Activated effector memory CD4-positive, alpha-beta T cell treated with anti-CD3 and anti-CD28 coated beads, Interleukin-2, amount 50 U/mL, for 16 hours (primary cell): ENCODE measurements around the gene SNAPC3.
A peak's percentile ranks its signal among the peaks of the same experiment; 100 is the strongest.
"Not testable (repeated sequence)": the region's sequence is repeated elsewhere in the genome, so short reads cannot be mapped to it uniquely, and the experiment has no call there.

Source experiments
- DNase-seq: peaks from one replicate; pipeline ENCODE4 v3.0.0-alpha.2; 2020

The SNAPC3 gene

GRCh38 chr9:15422372-15423230 lies at the start of gene SNAPC3:
SNAPC3 (plus strand) TSS chr9:15422876; CDS start chr9:15422880, 4 bp downstream.
- DNase-seq: peak; percentile 98

GRCh38 chr9:15373881-15374280 lies 48.8 kb upstream of the SNAPC3 start:
- DNase-seq: no peak

- DNase-seq: no peak
Measured at GRCh38 chr9:15374310-15374709, 48.4 kb upstream of the SNAPC3 start.

GRCh38 chr9:15374825-15375224 lies 47.9 kb upstream of the SNAPC3 start:
- DNase-seq: no peak

GRCh38 chr9:15377625-15378540 lies 44.8 kb upstream of the SNAPC3 start:
- no peak for DNase-seq

GRCh38 chr9:15379317-15379716 lies 43.4 kb upstream of the SNAPC3 start:
- not testable (repeated sequence) for DNase-seq

GRCh38 chr9:15379888-15380287 lies 42.8 kb upstream of the SNAPC3 start:
- DNase-seq: not testable (repeated sequence)

GRCh38 chr9:15381491-15381890 lies 41.2 kb upstream of the SNAPC3 start:
- DNase-seq: no peak

GRCh38 chr9:15386465-15386864 lies 36.2 kb upstream of the SNAPC3 start:
- no peak for DNase-seq

GRCh38 chr9:15389173-15389572 lies 33.5 kb upstream of the SNAPC3 start:
- no peak for DNase-seq

GRCh38 chr9:15389631-15390030 lies 33.0 kb upstream of the SNAPC3 start:
- no peak for DNase-seq

GRCh38 chr9:15390201-15390600 lies 32.5 kb upstream of the SNAPC3 start:
- DNase-seq: no peak

- DNase-seq: no peak
Measured at GRCh38 chr9:15392363-15392762, 30.3 kb upstream of the SNAPC3 start.

GRCh38 chr9:15400281-15400941 lies 22.3 kb upstream of the SNAPC3 start:
- no peak for DNase-seq

GRCh38 chr9:15401266-15401665 lies 21.4 kb upstream of the SNAPC3 start:
- DNase-seq: no peak

- no peak for DNase-seq
Measured at GRCh38 chr9:15403155-15403554, 19.5 kb upstream of the SNAPC3 start.

- DNase-seq: no peak
Measured at GRCh38 chr9:15404171-15404570, 18.5 kb upstream of the SNAPC3 start.

- peak; percentile 68 for DNase-seq
Measured at GRCh38 chr9:15416880-15417279, 5.8 kb upstream of the SNAPC3 start.

GRCh38 chr9:15417626-15418025 lies 5.0 kb upstream of the SNAPC3 start:
- DNase-seq: no peak

GRCh38 chr9:15420796-15421195 lies 1.9 kb upstream of the SNAPC3 start:
- DNase-seq: no peak

GRCh38 chr9:15421532-15421931 lies 1.1 kb upstream of the SNAPC3 start:
- DNase-seq: no peak

- DNase-seq: no peak
Measured at GRCh38 chr9:15421990-15422371, 695 bp upstream of the SNAPC3 start.
